Heart right ventricle (tissue), 16 donors: Measurements from ENCODE around the gene FARP1. TPM values are rescaled to one million over a fixed set of nuclear protein-coding genes. Genes with fewer than 3 reads are reported as not detected.

Experiments
- ATAC-seq, 8 donors: fragments of 200-7000 bp; cut with Tn5 transposase; one replicate each; pipeline ENCODE4 v1.9.1; 2020; ENCODE audit warnings: mild to moderate bottlenecking in 8 of 8, moderate library complexity in 8 of 8, moderate number of reproducible peaks in 1 of 8
- DNase-seq, 2 donors: peaks; one replicate each; pipeline ENCODE4 v3.0.0-alpha.2; 2020
- H3K27ac ChIP-seq, 10 donors: fragments of 200-600 bp; sonication (generic) in 2 of 10; one replicate each; pipeline versions ENCODE4 v1.5.0 to v1.8.0; 2020 to 2022; ENCODE audit warnings: mild to moderate bottlenecking in 3 of 10
- H3K27me3 ChIP-seq, 7 donors: fragments of 200-600 bp; one replicate each; pipeline ENCODE4 v1.8.0; 2021 to 2022; ENCODE audit warnings: mild to moderate bottlenecking in 2 of 7
- H3K36me3 ChIP-seq, 9 donors: fragments of 200-600 bp; sonication (generic) in 1 of 9; one replicate each; pipeline versions ENCODE4 v1.5.0 to v1.8.0; 2020 to 2022; ENCODE audit warnings: mild to moderate bottlenecking in 2 of 9
- H3K4me1 ChIP-seq, 9 donors: fragments of 200-600 bp; sonication (generic) in 1 of 9; one replicate each; pipeline versions ENCODE4 v1.5.0 to v1.8.0; 2020 to 2022; ENCODE audit warnings: mild to moderate bottlenecking in 4 of 9
- H3K4me3 ChIP-seq, 10 donors: fragments of 200-600 bp; sonication (generic) in 2 of 10; one replicate each; pipeline versions ENCODE4 v1.5.0 to v1.8.0; 2020 to 2022; ENCODE audit warnings: mild to moderate bottlenecking in 7 of 10, moderate library complexity in 2 of 10
- H3K9me3 ChIP-seq, 11 donors: fragments of 200-600 bp in 10 of 11; sonication (generic) in 2 of 11; one replicate each; pipeline versions ENCODE4 v1.5.0 to v1.8.0; 2013 to 2022; ENCODE audit warnings: mild to moderate bottlenecking in 2 of 11, control low read depth in 1 of 11, moderate library complexity in 1 of 11
- CTCF ChIP-seq, 9 donors: fragments of 200-600 bp; sonication (generic) in 2 of 9; IDR thresholded peaks; one replicate each; pipeline versions ENCODE4 v1.5.0 to v1.8.0; 2021 to 2022; ENCODE audit warnings: antibody characterized with exemption in 9 of 9, mild to moderate bottlenecking in 5 of 9, moderate library complexity in 1 of 9
- WGBS, 2 donors: extraction: QIAGEN DNeasy Blood & Tissue Kit; methylation state at CpG; one replicate each; pipeline ENCODE4 v1.1.7; 2013; ENCODE audit warnings: inconsistent platforms in 1 of 2; 5-methylcytosine and 5-hydroxymethylcytosine counted together
- intact Hi-C, 10 donors: fragments of 100-400 bp; cut with DNase I; formaldehyde crosslinking; loops; one replicate each; pipeline versions ENCODE4 v1.11.1 to v1.14.2; 2022
- polyA plus RNA-seq, 2 donors: library from polyadenylated mRNA; stranded (reverse); fragments of 200-250 nt; gene quantifications; one replicate each; pipeline ENCODE4 v1.2.3, GENCODE V29; 2013
- total RNA-seq, 10 donors: library from RNA; stranded (reverse); fragmentation: NEBNext Ultra II Directional in 3 of 10; extraction: Animal tissue kit (Norgen Biotek cat#: 25700) in 3 of 10; gene quantifications; one replicate each; pipeline versions ENCODE4 v1.2.1 to v1.2.4, GENCODE V29; 2021 to 2023
- donor health status: Arrhythmogenic right ventricular cardiomyopathy.
- donor health status: ischemic (EF 13 %, LVEDD 7.1; RV severe dilation, severe dysfunction).
- donor health status: healthy with polysubstance abuse.
- donor health status: DM: no; HTN: yes; CAD: no.
- donor health status: DM: no; HTN: no; CAD: no.
- donor health status: ischemic (EF 25% LVEDD 6.9; RV normal size, moderate dysfunction).
- donor health status: ischemic (EF 25% LVEDD 5.7; RV mildly dilated, moderate dysfunction).
- donor health status: healthy.
- donor health status: DM: yes; HTN: yes; CAD: no.
- donor health status: Ischemic cardiomyopathy.
- donor health status: ischemic (EF 35%, LVEDD 5.7; RV mildly dilated, moderate dysfunction).
- donor health status: nonischemic (EF 11% LVEDD 7.7; RV severe dilation, severe dysfunction).
- donor health status: DM: yes; HTN: yes; CAD: no.
- donor health status: PGD.
- donor health status: ischemic (EF 29% LVEDD 5.4; RV normal size, mild dysfunction).
- donor health status: nonischemic (EF 23%, LVEDD 6.1; RV moderate dilation, normal function).

Gene FARP1
- total and polyA plus RNA-seq, 12 donors, result 6.9 to 72.9 (median 17.1) TPM

- no peak for ATAC-seq
- no peaks in the 10 kb centered on the region for H3K9me3 ChIP-seq
- WGBS, 2 donors, result 94 to 98% methylated on average over 2 of the region's 2 CpGs
- intact Hi-C loops, result no loop called here
- H3K4me1 ChIP-seq, result peaks cover 0 to 25% (median 10%) of the 10 kb centered on the region in 9 donors
- DNase-seq, result no peak
- no peaks in the 10 kb centered on the region for H3K36me3 ChIP-seq
- no peak overlapping the region for H3K27ac ChIP-seq
- no peaks in the 10 kb centered on the region for H3K27me3 ChIP-seq
- H3K4me3 ChIP-seq, result no peak overlapping the region
- no peak for TF ChIP-seq CTCF (IDR thresholded peaks at IDR 0.05)
Observed at GRCh38 chr13:98321395-98321794, 178.5 kb downstream of the FARP1 start.

GRCh38 chr13:98322091-98322718 is 179.3 kb downstream of the FARP1 start:
- Histone ChIP-seq H3K4me3 (no peak overlapping the region), H3K27ac (no peak overlapping the region), H3K27me3 (no peaks in the 10 kb centered on the region), H3K9me3 (no peaks in the 10 kb centered on the region), H3K36me3 (no peaks in the 10 kb centered on the region), H3K4me1 (peaks cover 0 to 22% (median 9%) of the 10 kb centered on the region in 9 donors)
- WGBS, 2 donors, result 89 to 98% methylated on average over 8 of the region's 8 CpGs
- intact Hi-C loops, result no loop called here
- DNase-seq (no peak), ATAC-seq (no peak)
- TF ChIP-seq CTCF (IDR thresholded peaks at IDR 0.05), result no peak

GRCh38 chr13:98324105-98324504 is 181.2 kb downstream of the FARP1 start:
- WGBS, 2 donors, result 62 to 73% methylated on average over 7 of the region's 7 CpGs
- no peak for DNase-seq
- intact Hi-C loops, result no loop called here

GRCh38 chr13:98325724-98326123 is 182.8 kb downstream of the FARP1 start:
- WGBS, 2 donors, result 97 to 99% methylated on average over 3 of the region's 3 CpGs
- Histone ChIP-seq H3K27me3 (no peaks in the 10 kb centered on the region), H3K27ac (no peak overlapping the region), H3K4me3 (no peak overlapping the region), H3K9me3 (no peaks in the 10 kb centered on the region), H3K36me3 (no peaks in the 10 kb centered on the region), H3K4me1 (peaks cover 0 to 31% (median 9%) of the 10 kb centered on the region in 9 donors)
- no peak for TF ChIP-seq CTCF (IDR thresholded peaks at IDR 0.05)
- ATAC-seq (no peak), DNase-seq (no peak)
- intact Hi-C loops, result no loop called here

More at GRCh38 chr13:98324105-98324504, 181.2 kb downstream of the FARP1 start:
- no peak overlapping the region for H3K27ac ChIP-seq
- ATAC-seq, result peak in 3 of 8 donors; percentile 40 to 69 (median 44)
- no peaks in the 10 kb centered on the region for H3K27me3 ChIP-seq
- H3K9me3 ChIP-seq, result no peaks in the 10 kb centered on the region
- peaks cover 0 to 31% (median 9%) of the 10 kb centered on the region in 9 donors for H3K4me1 ChIP-seq
- H3K36me3 ChIP-seq, result no peaks in the 10 kb centered on the region
- H3K4me3 ChIP-seq, result no peak overlapping the region
- no peak for TF ChIP-seq CTCF (IDR thresholded peaks at IDR 0.05)
